ENCODE results near the gene LGALS7. TPM values are rescaled to one million over a fixed set of nuclear protein-coding genes. Genes with fewer than 3 reads are reported as not detected.

Gene LGALS7
- total and polyA plus RNA-seq, 2 of the 4 experiments (the other 2 are of a cell fraction) = not detected

GRCh38 chr19:38736036-38736412 is 37.3 kb downstream of the LGALS7 start:
- TF ChIP-seq NFE2L2 (IDR thresholded peaks at IDR 0.05; ENCODE audit: low read depth, low read length) (no peak), MXI1 (IDR thresholded peaks at IDR 0.05; ENCODE audit: borderline replicate concordance, low read depth, low read length) (peak; percentile 30; the same call in 1 of the 2 replicates)
- TF ChIP-seq, protein P1, sequence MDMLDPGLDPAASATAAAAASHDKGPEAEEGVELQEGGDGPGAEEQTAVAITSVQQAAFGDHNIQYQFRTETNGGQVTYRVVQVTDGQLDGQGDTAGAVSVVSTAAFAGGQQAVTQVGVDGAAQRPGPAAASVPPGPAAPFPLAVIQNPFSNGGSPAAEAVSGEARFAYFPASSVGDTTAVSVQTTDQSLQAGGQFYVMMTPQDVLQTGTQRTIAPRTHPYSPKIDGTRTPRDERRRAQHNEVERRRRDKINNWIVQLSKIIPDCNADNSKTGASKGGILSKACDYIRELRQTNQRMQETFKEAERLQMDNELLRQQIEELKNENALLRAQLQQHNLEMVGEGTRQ (IDR thresholded peaks at IDR 0.05; ENCODE audit: low read depth, low read length) = no peak
- H3K18ac ChIP-seq (ENCODE audit: low read depth, low read length) = no peak overlapping the region
- no peak overlapping the region for H3K27ac ChIP-seq (ENCODE audit: insufficient read depth, low read length)
- no peak overlapping the region for H3K23ac ChIP-seq (ENCODE audit: low read depth, low read length)
- H3K4ac ChIP-seq (ENCODE audit: low read depth, low read length) = no peak overlapping the region; the same call in 1 of the 2 replicates
- peaks cover 10% of the 10 kb centered on the region for H3K36me3 ChIP-seq (ENCODE audit: control insufficient read depth, insufficient read depth, low read length)
- intact Hi-C loops (cut with micrococcal nuclease) = no loop called here
- H3K9ac ChIP-seq (ENCODE audit: low read depth, low read length) = no peak overlapping the region
- no peak overlapping the region for H2BK15ac ChIP-seq (ENCODE audit: low read depth, low read length)
- no peak overlapping the region for H2BK5ac ChIP-seq (ENCODE audit: low read depth, low read length, poor library complexity, severe bottlenecking)
- no peak overlapping the region for H2BK20ac ChIP-seq (ENCODE audit: low read depth, low read length)
- no TSS peak for BruUV-seq (replicated peaks)
- peaks cover 0 to 8% of the 10 kb centered on the region in 2 experiments; a peak in 1 of 4 replicates for H3K79me1 ChIP-seq (ENCODE audit: low read depth in 1 of 2, low read length in 2 of 2)
- H4K8ac ChIP-seq (ENCODE audit: low read depth in 2 of 2, low read length in 2 of 2) = no peak overlapping the region
- no peaks in the 10 kb centered on the region for H3K9me3 ChIP-seq (ENCODE audit: control insufficient read depth, insufficient read depth, low read length)
- dilution Hi-C loops (cut with HindIII; ENCODE audit: low sequenced_read_pairs, unreplicated experiment) = no loop called here
- ChIA-PET CTCF (no interaction called here), POLR2A (ENCODE audit: unreplicated experiment) (no interaction called here)
- WGBS, 2 experiments (ENCODE audit: extremely low coverage in 2 of 2, insufficient read length in 1 of 2) = 2% methylated on average over 12 of the region's 42 CpGs; no CpG with 5 or more reads in 1 of the 2 experiments
- H3K56ac ChIP-seq (ENCODE audit: extremely low read depth, insufficient read depth, low read length) = no peak overlapping the region
- ATAC-seq (ENCODE audit: low read depth) (peak; percentile 8), DNase-seq (no peak)
- H3K14ac ChIP-seq (replicated peaks; ENCODE audit: low read depth, low read length) = no peak overlapping the region
- peak overlapping the region; percentile 30; the same call in 1 of the 2 replicates for H4K5ac ChIP-seq (ENCODE audit: low read depth, low read length)
- peaks cover 13% of the 10 kb centered on the region for H3K4me1 ChIP-seq (ENCODE audit: control insufficient read depth, insufficient read depth, low read length)
- H4K20me1 ChIP-seq (ENCODE audit: insufficient read depth, low read length) = peaks cover 23% of the 10 kb centered on the region
- peak overlapping the region; percentile 89 for H2AFZ ChIP-seq (replicated peaks; ENCODE audit: low read length, poor library complexity)
- H3K9me1 ChIP-seq (ENCODE audit: insufficient read depth, low read length) = 0 out of 2 replicates have a peak, but pooled peaks cover 3% of the 10 kb centered on the region
- no peak overlapping the region for H4K91ac ChIP-seq (ENCODE audit: insufficient read depth, low read depth, low read length)
- no peak overlapping the region; the same call in 1 of the 2 replicates for H2AK5ac ChIP-seq (ENCODE audit: low read depth, low read length)
- in situ Hi-C loops (cut with MboI; ENCODE audit: low sequenced_read_pairs) = loop anchor here (25.0 kb wide), 1 partner anchor 176 kb away; the partner anchor contains the start of gene CCER2
- H3K4me3 ChIP-seq (ENCODE audit: insufficient read depth, low read depth, low read length) = peak overlapping the region; percentile 47
- H2BK120ac ChIP-seq (ENCODE audit: low read depth, low read length) = no peak overlapping the region
- no peak overlapping the region for H2AK9ac ChIP-seq (replicated peaks; ENCODE audit: low read depth, low read length, poor library complexity)
- no peaks in the 10 kb centered on the region for H3K27me3 ChIP-seq (ENCODE audit: control insufficient read depth, insufficient read depth, low read length)
- H3K4me2 ChIP-seq (ENCODE audit: low read depth, low read length) = peak overlapping the region; percentile 68
